SU-DHL-6 (cell line): Measurements from ENCODE around the gene BLNK.

ENCODE experiments used
- CTCF ChIP-seq: fragments of 200-600 bp; sonication (generic); IDR thresholded peaks from one replicate; pipeline ENCODE4 v1.5.1; 2017; ENCODE audit warnings: antibody characterized with exemption, mild to moderate bottlenecking, low read length, moderate library complexity; ENCODE audit not compliant: insufficient read depth, poor library complexity, severe bottlenecking
- EZH2phosphoT487 ChIP-seq: fragments of 200-600 bp; sonication (generic), shearing (Covaris generic); conservative IDR thresholded peaks from 2 replicates; pipeline ENCODE4 v1.6.1; 2018; ENCODE audit warnings: mild to moderate bottlenecking, antibody characterized with exemption, low read length, moderate library complexity, mixed read lengths

- TF ChIP-seq CTCF = no peak
- TF ChIP-seq EZH2phosphoT487 = no peak
Measured at GRCh38 chr10:96212911-96213310, 58.5 kb downstream of the BLNK start.
